Activated CD4-positive, CD25-positive, alpha-beta regulatory T cell treated with anti-CD3 and anti-CD28 coated beads, Interleukin-2, amount 50 U/mL, for 24 hours (primary cell): ENCODE measurements around the gene RAD23A.

Source experiments
- ATAC-seq, 2 donors: fragments of 150-1000 bp; cut with Tn5 transposase; one replicate each; pipeline ENCODE4 v1.10.0; 2021; ENCODE audit warnings: mild to moderate bottlenecking in 1 of 2, moderate library complexity in 1 of 2

RAD23A gene

DNA sequence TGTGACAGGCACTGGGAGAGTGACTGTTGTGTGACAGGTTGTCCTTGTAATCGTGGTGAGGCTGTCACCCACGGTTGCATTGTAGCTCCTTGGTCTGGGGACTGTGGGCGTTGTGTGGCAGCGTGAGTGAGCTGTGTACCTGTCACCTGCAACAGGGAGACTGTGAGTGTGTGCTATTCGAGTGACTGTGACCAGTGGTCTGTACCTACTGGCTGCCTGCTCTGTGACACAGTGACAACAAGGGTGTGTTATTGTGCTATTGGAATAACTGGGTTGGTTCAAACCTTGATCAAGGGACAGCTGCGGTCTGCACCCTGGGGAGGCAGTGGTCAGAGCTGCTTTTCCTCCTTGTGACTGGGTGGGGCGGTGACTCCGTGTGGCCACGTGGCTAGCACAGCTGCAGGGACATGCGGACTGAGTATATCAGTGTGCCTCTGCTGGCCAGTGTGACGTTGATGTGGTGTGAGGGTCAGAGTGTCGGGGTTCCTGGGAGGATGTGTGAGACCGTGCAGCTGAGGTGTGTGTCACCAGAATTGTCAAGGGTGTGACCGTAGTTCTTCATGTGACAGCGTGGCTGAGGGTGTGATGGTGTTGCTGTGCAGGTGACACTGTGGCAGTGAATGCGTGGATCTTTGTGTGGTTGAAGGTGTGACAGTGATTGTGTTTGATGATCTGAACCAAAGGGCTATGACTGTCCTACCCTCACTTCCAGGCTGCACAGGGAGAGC lies 39.6 kb downstream of the RAD23A start:
- peak; percentile 21 to 47 for ATAC-seq

DNA sequence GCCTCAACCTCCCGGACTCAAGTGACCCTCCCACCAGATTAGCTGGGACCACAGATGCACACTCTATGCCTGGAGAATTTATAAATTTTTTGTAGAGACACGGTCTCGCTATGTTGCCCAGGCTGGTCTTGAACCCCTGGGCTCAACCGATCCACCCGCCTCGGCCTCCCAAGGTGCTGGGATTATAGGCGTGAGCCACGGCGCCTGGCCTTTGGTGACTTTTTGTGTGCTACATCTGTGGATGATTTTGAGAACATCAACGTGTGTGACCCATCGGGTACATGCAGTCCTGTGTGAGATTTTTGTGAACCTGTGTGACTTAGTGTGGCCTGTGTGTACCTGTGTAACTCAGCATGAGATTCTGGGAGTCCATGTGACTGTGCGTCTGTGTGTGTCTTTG lies 41.1 kb downstream of the RAD23A start:
- ATAC-seq, result no peak

DNA sequence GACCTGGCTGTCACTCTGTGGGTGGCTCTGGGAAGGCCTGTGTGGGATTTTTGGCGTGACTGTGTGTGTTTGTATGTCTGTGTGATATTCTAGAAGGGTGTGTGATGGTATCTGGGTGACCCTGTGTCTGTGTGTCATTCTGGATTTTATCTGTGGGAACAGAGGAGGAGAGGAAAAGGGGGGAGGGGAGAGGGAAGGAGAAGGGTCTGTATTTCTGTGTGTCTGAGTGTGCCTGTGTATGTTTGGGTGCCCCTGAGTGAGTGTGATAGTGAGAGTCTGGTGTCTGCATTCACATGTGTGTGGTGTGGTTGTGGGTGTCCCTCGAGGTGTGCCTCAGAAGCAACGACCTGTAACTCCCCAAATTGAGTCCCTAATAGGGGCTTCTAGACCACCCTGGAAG lies 41.5 kb downstream of the RAD23A start:
- ATAC-seq, result no peak

DNA sequence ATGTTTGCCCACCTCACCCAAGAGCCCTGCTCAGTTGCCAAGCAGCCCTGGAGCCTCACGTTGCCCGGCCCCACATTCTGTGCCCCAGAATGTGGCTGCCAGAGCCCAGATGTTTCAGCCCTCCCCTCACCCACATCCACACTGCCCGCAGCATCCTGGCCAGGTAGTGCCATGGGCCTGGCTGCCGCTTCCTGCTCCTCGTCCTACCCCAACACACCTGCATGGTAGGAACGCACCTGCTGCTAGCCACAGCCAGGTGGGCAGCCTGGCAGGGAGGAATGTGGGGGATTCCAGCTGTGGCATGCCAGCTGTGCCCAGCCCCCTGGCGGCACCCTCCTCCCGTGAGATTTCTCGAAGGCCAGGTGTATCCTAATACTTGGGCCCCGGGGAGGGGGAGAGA lies 42.1 kb downstream of the RAD23A start:
- no peak for ATAC-seq

DNA sequence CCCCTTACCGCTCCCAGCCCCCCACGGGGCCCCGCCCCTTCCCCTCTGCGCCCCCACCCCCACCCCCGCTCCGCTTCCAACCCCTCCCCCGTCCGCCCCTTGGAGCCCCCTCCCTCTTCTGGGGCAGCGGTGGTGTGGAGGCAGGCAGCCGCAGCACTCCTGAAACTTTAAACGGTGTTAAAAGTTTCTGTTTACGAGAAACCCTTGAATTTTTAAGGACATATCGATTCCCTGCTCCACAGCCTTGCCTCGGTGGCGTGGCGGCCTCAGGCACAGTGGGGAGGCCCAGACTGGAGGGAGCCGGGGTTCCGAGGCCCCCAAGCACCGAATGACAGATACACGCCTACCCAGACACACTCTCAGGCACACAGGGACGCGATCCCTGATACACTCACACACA lies 44.8 kb downstream of the RAD23A start:
- no peak for ATAC-seq

DNA sequence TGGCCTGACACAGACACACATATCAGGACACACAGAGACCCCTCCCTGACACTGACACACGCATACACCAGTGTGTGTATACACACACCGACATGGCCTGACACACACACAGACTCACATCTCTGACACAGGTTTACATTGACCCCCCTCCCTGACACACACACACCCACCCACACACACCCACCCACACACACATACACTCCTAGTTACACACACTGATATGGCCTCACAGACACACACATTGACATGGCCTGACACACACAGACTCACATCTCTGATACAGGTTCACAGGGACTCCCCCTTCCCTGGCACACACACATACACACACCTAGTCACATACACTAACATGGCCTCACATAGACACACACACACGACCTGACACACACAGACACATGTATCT lies 45.2 kb downstream of the RAD23A start:
- no peak for ATAC-seq

DNA sequence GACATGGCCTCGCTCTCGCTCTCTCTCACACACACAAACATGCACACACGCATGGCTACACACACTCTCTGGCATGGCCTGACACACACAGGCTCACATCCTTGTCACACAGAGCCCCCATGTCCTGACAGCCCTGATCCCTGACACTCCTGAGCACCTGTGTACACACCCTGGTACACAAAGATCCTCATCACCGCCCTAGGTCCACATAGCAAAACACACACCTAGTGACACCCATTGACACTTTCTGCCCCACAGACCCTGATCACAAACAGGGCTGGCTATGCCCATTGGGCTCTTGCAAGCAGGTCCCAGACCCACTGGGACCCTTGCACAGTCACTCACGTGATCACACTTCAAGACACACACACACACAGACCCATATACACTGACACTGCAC lies 45.6 kb downstream of the RAD23A start:
- ATAC-seq, result no peak

DNA sequence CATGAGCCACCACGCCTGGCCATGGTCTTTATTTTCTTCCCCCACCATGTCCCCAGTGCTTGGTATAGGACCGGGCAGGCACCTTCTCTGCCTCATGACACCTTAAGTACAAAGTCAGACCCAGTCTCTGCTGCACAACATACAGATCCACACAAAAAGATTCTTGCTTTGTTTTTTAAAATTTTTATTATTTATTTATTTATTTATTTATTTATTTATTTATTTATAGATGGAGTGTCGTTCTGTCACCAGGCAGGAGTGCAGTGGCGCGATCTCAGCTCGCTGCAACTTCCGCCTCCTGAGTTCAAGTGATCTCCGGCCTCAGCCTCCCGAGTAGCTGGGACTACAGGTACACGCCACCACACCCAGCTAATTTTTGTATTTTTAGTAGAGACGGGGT lies 47.1 kb downstream of the RAD23A start:
- ATAC-seq, result no peak

DNA sequence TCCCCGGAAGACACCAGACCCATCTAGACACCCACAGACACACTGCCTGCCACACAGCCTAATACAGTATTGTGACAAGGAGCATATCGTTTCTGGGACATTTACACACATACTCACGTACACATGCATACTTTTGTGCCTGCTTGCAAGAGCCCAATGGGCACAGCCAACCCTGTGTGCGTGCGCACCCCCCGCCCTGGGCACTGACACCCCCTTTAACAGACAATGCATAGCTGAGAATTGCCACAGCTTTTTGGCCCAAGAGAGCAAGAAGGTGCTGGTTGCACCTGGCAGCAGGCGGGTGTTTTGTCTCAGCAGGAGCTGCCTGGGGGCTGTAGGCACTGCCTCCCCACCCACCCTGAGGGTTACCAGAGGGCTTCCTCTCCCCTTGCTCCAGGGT lies 47.9 kb downstream of the RAD23A start:
- no peak for ATAC-seq

DNA sequence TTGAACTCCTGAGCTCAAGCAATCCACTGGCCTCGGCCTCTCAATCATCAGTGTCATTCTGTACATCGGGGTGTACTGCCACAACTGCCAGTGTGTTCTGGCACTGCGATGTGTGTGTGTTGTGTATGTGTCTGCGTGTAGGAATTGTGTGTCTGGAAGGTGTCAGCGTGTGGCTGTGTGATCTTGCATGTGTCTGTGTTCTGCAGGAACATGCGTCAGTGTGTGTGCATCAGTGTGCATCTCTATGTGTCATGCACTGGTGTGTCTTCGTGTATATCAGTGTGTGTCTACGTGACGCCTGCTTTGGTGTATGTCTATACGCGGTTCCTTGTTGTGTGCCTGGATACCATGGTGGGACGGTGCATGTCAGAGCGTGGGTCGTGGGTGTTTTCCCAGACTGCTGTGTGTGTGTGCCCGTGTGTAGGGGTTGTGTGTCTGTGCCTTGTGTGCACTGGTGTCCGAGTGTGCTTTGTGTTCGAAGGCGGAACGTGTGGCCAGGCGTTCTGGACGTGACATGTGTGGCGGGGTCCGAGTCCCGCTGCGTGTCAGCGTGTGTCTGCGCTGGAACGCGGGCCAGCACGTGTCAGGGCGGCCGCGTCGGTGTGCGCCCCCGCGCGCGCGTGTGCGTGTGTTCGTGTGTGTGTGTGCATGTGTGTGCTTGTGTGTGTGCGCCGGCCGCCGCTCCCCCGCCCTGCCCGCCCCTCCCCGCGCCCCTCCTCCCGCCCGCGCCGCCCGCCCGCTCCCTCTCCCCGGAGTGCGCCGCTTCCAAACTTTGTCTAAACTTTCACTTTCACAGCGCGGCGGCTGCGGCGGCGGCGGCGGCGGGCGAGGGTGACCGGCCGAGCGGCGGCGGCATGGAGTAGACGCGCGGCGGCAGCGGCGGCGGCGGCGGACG lies 49.3 kb downstream of the RAD23A start, which contains the start of gene NFIX:
NFIX (plus strand) TSS at position 775 of the 895 bp plus-strand sequence. CDS start 363 bp downstream, outside the sequence.
- ATAC-seq, result peak; percentile 45 to 48

DNA sequence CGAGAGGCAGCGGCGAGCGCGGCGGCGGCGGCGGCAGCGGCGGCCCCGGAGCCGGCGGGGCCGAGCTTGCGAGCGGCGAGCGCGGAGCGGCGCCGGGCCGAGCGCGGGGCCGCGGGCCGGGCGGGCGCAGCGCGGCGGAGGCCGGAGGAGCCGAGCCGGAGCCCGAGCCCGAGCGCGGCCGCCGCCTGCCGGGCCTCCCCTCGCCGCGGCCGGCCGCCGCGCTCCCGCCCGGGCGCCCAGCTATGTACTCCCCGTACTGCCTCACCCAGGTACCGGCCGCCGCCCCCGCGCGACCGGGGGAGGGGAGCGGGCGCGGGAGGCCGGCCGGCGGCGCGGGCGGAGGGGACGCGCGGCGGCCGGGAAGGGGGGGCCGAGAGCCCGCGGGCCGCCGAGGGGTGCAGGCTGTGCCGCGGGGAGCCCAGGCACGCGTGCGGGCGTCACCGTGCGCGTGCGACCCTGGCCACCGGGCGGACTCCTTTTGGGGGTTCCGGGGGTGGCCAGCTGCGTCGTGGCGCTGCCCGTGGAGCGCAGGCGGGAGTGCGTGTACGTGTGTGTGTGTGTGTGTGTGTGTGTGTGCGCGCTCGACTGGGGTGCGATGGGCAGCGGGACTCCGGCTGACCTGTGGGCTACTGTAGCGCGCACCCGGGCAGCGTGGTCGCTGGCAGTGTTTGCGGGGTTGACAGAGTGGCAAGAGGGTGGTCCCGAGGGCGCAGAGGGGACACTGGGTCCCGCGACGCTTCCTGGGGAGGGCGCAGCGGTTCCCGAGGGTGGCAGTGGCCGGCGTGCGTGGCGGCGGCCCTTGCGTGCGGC lies 50.1 kb downstream of the RAD23A start:
- ATAC-seq, result peak in 1 of 2 donors; percentile 15

DNA sequence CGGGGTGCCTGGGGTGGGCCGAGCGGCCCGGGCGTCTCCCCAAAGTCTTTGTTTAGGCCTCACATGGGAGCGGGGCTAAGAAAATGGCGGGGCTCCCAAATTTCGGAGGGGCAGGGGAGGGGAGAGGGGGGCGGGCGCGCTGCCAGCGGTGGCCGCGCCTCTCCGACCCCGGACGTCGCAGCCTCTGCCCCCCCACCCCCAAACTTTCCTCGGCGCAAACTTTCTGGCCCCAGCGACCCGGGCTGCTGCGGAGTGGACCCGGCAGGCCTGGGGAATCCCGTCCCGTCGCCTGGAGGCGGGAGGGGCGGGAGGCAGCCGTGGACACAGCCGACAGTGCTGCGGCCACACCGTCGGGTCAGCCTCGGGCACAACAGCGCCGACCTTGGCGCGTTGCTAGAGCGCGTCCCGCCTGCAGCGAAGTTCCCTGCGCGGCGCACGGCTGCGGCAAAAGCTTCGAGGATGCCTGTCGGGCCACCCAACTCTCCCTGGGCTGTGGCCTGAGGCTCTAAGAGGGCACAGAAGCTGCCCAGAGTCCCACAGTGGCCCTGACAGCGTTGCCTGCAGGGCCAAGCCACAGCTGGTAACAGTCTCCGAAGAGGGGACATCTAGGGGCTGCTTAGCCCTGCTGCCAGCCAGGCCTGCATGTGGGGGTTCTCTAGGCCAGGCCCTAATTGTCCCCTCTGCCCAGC lies 50.9 kb downstream of the RAD23A start:
- ATAC-seq, result no peak

DNA sequence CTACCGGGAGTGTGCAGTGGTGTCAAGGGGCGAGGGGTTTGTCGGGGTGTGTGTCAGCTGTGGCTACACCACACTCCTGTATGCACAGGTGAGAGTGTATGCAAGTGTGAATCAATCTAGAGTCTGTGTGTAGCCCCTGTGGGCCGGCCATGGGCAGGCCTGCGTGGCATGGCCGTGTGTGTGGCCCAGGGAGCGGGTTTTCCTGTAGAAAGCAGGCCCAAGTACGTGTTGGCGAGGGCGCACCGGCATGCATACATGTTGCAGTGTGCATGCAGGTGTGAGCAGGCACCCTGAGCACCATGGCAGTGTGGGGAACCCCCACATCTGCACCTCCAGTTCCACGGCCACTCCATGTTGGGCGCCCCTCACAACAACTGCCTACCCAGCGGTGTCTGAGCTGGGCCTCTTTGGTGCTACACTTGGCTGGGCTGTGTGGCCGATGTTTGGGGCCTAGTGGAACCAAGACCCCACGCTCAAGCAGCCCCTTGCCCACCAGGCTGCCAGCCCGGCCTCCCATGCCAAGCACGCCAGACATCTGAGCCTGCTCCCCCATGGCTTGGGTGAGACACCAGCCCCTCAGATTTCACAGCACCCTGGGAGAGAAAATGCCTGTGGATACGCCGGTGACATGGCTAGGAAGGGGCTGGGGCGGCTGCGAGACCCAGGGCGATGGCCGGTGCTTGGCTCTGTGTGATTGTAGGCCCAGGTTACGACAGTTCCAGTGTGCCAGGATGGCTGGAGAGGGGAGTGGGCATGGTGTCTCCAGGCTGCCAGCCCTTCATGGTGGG lies 51.7 kb downstream of the RAD23A start:
- no peak for ATAC-seq

DNA sequence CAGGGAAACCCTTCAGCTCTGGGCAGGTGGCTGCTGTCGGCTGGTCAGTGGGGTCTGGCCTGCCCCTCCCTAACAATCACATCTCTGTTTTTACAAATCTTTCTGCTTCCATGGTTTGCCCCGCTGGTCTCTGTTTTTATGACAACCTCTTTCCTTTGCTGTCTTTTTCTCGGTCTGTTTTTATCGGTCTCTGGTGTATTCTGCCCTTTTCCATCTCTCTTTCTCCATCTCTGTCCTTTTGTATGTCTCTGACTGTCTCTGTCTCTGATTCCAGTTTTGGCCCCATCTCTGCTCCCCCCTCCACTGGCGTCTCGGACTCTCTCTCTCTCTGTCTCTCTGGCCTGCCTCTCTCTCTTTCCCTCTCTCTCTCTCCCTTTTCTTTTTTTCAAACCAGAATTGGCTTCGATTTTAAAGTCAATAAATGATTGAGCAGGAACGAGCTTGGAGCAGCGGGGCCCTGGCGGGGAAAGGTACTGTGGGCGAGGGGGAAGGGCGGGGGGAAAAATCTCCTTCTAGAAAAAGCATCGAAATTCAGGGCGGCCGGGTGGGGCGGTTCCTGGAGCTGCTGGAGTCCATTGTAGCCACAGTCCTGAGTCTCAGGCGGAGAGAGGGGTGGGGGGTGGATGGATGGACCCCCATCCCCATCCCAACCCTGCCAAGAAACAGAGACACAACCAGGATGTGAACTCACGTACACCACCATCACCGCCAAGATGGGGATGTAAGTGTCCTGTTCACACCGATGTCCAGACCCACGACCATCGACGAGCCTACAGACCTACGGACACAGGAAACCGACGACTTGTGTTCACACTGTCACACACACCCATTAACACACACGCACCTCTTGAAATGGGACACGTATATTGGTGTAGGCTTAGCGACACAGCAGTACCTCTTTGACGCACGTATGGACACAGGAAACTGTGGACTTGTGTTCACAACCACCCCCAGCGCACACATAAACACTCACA lies 52.6 kb downstream of the RAD23A start:
- ATAC-seq, result no peak

DNA sequence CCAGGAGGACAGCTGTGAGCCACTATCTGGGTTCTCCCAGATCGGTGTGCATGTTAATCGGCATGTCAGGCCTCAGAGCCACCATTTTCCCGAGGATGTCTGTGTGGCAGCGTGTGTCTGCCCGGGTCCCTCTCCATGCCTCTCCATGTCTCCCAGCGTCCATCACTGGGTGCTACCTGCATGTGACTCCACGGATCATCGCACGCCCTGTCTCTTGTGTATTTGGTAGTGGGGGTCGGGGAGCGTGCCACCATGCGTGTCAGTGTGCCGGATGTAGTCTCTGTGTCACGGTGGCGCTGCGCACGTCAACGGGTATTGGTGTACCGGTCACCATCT lies 55.5 kb downstream of the RAD23A start:
- no peak for ATAC-seq

DNA sequence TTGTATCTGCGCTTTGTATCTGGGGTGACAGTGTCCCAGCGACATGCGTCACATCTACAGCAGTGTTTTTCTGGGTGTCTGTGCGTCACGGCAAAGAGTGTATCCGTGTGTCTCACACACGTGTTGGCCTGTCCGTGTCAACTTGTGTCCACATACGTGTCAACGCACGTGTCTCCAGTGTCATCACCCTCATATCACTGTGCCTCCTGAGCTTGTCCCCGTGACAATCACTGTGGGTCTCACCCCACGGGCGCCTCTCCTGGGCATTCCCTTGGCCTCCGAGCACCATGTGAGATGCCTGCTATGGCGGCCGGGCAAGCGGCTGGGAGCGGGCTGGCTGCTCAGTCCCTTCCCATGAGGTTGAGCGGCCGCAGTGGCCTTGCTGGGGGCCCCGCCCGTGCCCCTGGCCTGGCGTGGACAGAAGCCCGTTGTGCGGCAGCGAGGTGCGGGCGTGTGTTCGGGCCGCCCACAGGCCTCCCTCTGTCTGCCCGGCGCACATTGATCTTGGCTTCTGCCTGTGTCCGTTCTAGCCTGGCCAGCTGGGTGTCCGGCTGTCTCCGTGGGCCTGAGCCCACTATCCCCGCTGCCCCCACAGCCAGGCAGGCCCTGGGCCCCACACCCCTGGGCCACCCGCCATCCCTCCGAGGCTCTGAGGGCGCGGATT lies 56.0 kb downstream of the RAD23A start:
- no peak for ATAC-seq

DNA sequence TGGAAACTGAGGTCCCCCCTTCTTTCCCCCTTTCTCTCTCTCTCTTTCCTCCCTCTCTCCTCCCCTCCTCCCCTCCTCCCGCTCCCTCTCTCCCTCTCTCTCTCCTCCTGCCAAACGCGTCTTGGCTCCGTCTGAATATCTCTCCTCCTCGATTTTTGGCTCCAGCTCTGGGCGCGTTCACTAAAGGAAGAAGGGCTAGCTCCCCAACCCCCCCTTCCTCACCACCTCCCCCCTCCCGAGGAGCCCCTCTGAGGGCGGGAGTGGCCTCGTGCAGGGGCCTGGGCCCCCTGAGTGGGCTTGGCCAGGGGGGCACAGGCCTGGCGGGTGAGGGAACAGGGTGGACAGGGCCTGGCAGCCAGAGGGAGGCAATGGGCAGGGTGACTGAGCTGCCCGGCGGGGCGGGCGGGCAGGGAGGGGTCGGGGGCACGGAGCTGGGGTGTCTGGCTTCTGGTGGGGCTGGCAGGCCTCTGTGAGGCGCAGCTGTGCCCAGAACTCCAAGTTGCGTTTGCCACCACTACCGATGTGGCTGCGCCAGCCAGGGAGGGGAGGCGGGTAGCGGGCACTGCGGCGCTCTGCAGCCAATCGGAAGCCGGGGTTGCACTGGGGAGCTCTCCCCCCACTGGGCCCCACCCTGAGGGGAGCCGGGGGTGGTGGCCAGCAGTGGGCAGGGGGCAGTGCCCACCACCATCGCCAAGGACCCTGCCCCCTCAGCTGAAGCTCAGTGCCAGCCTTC lies 56.7 kb downstream of the RAD23A start:
- no peak for ATAC-seq

DNA sequence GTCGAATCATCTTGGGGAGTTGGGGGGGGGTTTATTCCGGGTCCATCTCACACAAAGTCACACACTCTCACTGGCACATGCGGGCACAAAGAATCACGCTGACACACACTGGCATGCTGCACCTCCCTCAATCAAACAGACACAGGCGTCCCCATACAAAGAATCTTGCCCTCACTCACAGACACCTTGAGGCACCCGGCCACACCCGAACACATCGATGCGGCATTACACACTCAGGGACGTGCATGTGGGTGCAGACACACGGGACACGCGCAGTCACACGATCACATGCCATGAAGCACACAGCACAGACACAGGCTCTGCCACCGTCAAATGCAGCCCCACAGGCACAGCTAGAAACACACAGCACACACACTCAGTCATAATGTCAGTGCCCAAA lies 57.4 kb downstream of the RAD23A start:
- ATAC-seq, result no peak
